Liver (tissue), 9 donors: ENCODE measurements around the gene DNAJC22. TPM values are rescaled to one million over a fixed set of nuclear protein-coding genes. Genes with fewer than 3 reads are reported as not detected.
"Not testable (repeated sequence)": the region's sequence is repeated elsewhere in the genome, so short reads cannot be mapped to it uniquely, and the experiment has no call there.

Source experiments
- DNase-seq: peaks from one replicate; pipeline ENCODE4 v3.0.0-alpha.2; 2017; ENCODE audit warnings: low spot score
- H3K27ac ChIP-seq, 2 donors: one replicate each; pipeline ENCODE4 v1.7.0; 2013; ENCODE audit warnings: inconsistent platforms in 2 of 2, low read length in 2 of 2, control low read depth in 1 of 2, low read depth in 1 of 2, mild to moderate bottlenecking in 1 of 2
- H3K27me3 ChIP-seq, 4 donors: one replicate each; pipeline versions ENCODE4 v1.6.1 to v1.7.0; 2013; ENCODE audit warnings: low read length in 3 of 4, inconsistent platforms in 1 of 4, mild to moderate bottlenecking in 1 of 4, moderate library complexity in 1 of 4; ENCODE audit not compliant: control insufficient read depth in 4 of 4, insufficient read depth in 4 of 4
- H3K36me3 ChIP-seq, 4 donors: one replicate each; pipeline versions ENCODE4 v1.6.1 to v1.7.0; 2013; ENCODE audit warnings: low read length in 3 of 4, mild to moderate bottlenecking in 3 of 4, low read depth in 1 of 4, moderate library complexity in 1 of 4; ENCODE audit not compliant: control insufficient read depth in 4 of 4, insufficient read depth in 3 of 4
- H3K4me1 ChIP-seq, 4 donors: one replicate each; pipeline versions ENCODE4 v1.6.1 to v1.7.0; 2013; ENCODE audit warnings: low read length in 3 of 4, mild to moderate bottlenecking in 3 of 4, moderate library complexity in 1 of 4; ENCODE audit not compliant: control insufficient read depth in 4 of 4, insufficient read depth in 4 of 4
- H3K4me3 ChIP-seq, 3 donors: one replicate each; pipeline versions ENCODE4 v1.6.1 to v1.7.0; 2013; ENCODE audit warnings: low read length in 3 of 3, control low read depth in 1 of 3, low read depth in 1 of 3, mild to moderate bottlenecking in 1 of 3
- H3K9ac ChIP-seq, 2 donors: one replicate each; pipeline ENCODE4 v1.7.0; 2013; ENCODE audit warnings: low read length in 2 of 2, mild to moderate bottlenecking in 2 of 2, moderate library complexity in 2 of 2, control low read depth in 1 of 2, low read depth in 1 of 2
- H3K9me3 ChIP-seq, 4 donors: one replicate each; pipeline versions ENCODE4 v1.6.1 to v1.7.0; 2013; ENCODE audit warnings: low read length in 3 of 4; ENCODE audit not compliant: control insufficient read depth in 4 of 4
- CTCF ChIP-seq: fragments of 150-350 bp; IDR thresholded peaks from 2 replicates; pipeline ENCODE4 v1.5.1; 2017; ENCODE audit warnings: improper control_type of control experiment, low read depth, low read length; ENCODE audit not compliant: missing input control
- EGR1 ChIP-seq, 2 donors: IDR thresholded peaks; 2 replicates each; pipeline ENCODE4 v1.6.1; 2016 to 2018; ENCODE audit warnings: antibody characterized with exemption in 2 of 2, low read depth in 2 of 2
- FOXA1 ChIP-seq: IDR thresholded peaks from 2 replicates; pipeline ENCODE4 v1.6.1; 2016; ENCODE audit warnings: antibody characterized with exemption
- FOXA2 ChIP-seq: IDR thresholded peaks from 2 replicates; pipeline ENCODE4 v1.6.1; 2016; ENCODE audit warnings: antibody characterized with exemption
- GABPA ChIP-seq, 2 donors: IDR thresholded peaks in 1 of 2; conservative IDR thresholded peaks in 1 of 2; 2 replicates each; pipeline ENCODE4 v1.6.1; 2016; ENCODE audit warnings: antibody characterized with exemption in 2 of 2, mild to moderate bottlenecking in 1 of 2, moderate library complexity in 1 of 2
- HNF4A ChIP-seq, 2 donors: conservative IDR thresholded peaks; 2 replicates each; pipeline ENCODE4 v1.6.1; 2016; ENCODE audit warnings: antibody characterized with exemption in 2 of 2, mild to moderate bottlenecking in 2 of 2
- HNF4G ChIP-seq: IDR thresholded peaks from 2 replicates; pipeline ENCODE4 v1.6.1; 2016; ENCODE audit warnings: antibody characterized with exemption
- JUND ChIP-seq, 2 donors: IDR thresholded peaks; 2 replicates each; pipeline ENCODE4 v1.6.1; 2016; ENCODE audit warnings: antibody characterized with exemption in 2 of 2
- MAX ChIP-seq: IDR thresholded peaks from 2 replicates; pipeline ENCODE4 v1.6.1; 2016; ENCODE audit warnings: antibody characterized with exemption
- NR2F2 ChIP-seq: IDR thresholded peaks from 2 replicates; pipeline ENCODE4 v1.6.1; 2016; ENCODE audit warnings: antibody characterized with exemption
- RAD21 ChIP-seq, 2 donors: IDR thresholded peaks; 2 replicates each; pipeline ENCODE4 v1.6.1; 2016; ENCODE audit warnings: antibody characterized with exemption in 2 of 2, mild to moderate bottlenecking in 2 of 2
- REST ChIP-seq: IDR thresholded peaks from 2 replicates; pipeline ENCODE4 v1.6.1; 2016; ENCODE audit warnings: antibody characterized with exemption, mild to moderate bottlenecking
- RXRA ChIP-seq, 2 donors: IDR thresholded peaks; 2 replicates each; pipeline ENCODE4 v1.6.1; 2017 to 2018; ENCODE audit warnings: antibody characterized with exemption in 2 of 2, mild to moderate bottlenecking in 1 of 2
- SP1 ChIP-seq: IDR thresholded peaks from 2 replicates; pipeline ENCODE4 v1.6.1; 2018; ENCODE audit warnings: antibody characterized with exemption, mild to moderate bottlenecking
- TAF1 ChIP-seq: conservative IDR thresholded peaks from 2 replicates; pipeline ENCODE4 v1.6.1; 2016; ENCODE audit warnings: antibody characterized with exemption, mild to moderate bottlenecking
- YY1 ChIP-seq: IDR thresholded peaks from 2 replicates; pipeline ENCODE4 v1.6.1; 2016; ENCODE audit warnings: antibody characterized with exemption, mild to moderate bottlenecking
- WGBS: extraction: QIAGEN DNeasy Blood & Tissue Kit; methylation state at CpG from one replicate; pipeline ENCODE4 v1.1.7; 2013; 5-methylcytosine and 5-hydroxymethylcytosine counted together
- polyA plus RNA-seq, 2 donors: library from polyadenylated mRNA; stranded (reverse) in 1 of 2; unstranded in 1 of 2; fragments of 200-250 nt in 1 of 2; fragments of >200 nt in 1 of 2; fragmentation: Nextera tagmentation in 1 of 2; extraction: Ambion mirVana in 1 of 2; gene quantifications; one replicate each; pipeline versions ENCODE4 v1.2.1 to v1.2.3, GENCODE V29; 2013 to 2015
- total RNA-seq, 2 donors: library from RNA; depleted of rRNA; stranded (reverse); fragments of >200 nt; gene quantifications; one replicate each; pipeline ENCODE4 v1.2.3, GENCODE V29; 2014
- donor health status: healthy.
- donor health status: healthy.
- donor health status: healthy.
- donor health status: healthy.
- donor health status: healthy.

DNAJC22 gene
- total and polyA plus RNA-seq, 4 donors: 16.6 to 49.4 (median 28.2) TPM

- Histone ChIP-seq H3K4me3 (no peak overlapping the region), H3K4me1 (peaks cover 0 to 14% (median 9%) of the 10 kb centered on the region in 4 donors), H3K9me3 (no peaks in the 10 kb centered on the region), H3K27me3 (peaks cover 0 to 13% (median 4%) of the 10 kb centered on the region in 4 donors), H3K36me3 (no peaks in the 10 kb centered on the region), H3K27ac (no peak overlapping the region), H3K9ac (no peak overlapping the region)
- DNase-seq: no peak
- 31% methylated on average over 40 of the region's 40 CpGs for WGBS
- TF ChIP-seq SP1 (no peak), HNF4G (no peak), NR2F2 (no peak), GABPA (IDR thresholded peaks at IDR 0.05 in 1 of 2, conservative IDR thresholded peaks at IDR 0.05 in 1 of 2) (no peak), RXRA (IDR thresholded peaks at IDR 0.05) (no peak), FOXA2 (no peak), MAX (no peak), FOXA1 (no peak), JUND (IDR thresholded peaks at IDR 0.05) (no peak), REST (no peak), HNF4A (conservative IDR thresholded peaks at IDR 0.05) (no peak), CTCF (no peak), TAF1 (no peak), EGR1 (IDR thresholded peaks at IDR 0.05; ENCODE audit: low read depth in 2 of 2) (no peak), YY1 (no peak), RAD21 (IDR thresholded peaks at IDR 0.05) (no peak)
These were observed 13.8 kb upstream of the DNAJC22 start for GRCh38 chr12:49332891-49333371.

GRCh38 chr12:49333778-49334177 lies 12.9 kb upstream of the DNAJC22 start:
- WGBS: 44% methylated on average over 21 of the region's 21 CpGs
- not testable (repeated sequence) for H3K27ac ChIP-seq, H3K9me3 ChIP-seq, H3K9ac ChIP-seq, H3K4me3 ChIP-seq, DNase-seq, H3K36me3 ChIP-seq
- peaks cover 0 to 14% (median 9%) of the 10 kb centered on the region in 4 donors for H3K4me1 ChIP-seq
- peaks cover 0 to 13% (median 4%) of the 10 kb centered on the region in 4 donors for H3K27me3 ChIP-seq
